ENCODE measurements around the gene ZNF229.
"Not testable (repeated sequence)": the region's sequence is repeated elsewhere in the genome, so short reads cannot be mapped to it uniquely, and the experiment has no call there.

DNA sequence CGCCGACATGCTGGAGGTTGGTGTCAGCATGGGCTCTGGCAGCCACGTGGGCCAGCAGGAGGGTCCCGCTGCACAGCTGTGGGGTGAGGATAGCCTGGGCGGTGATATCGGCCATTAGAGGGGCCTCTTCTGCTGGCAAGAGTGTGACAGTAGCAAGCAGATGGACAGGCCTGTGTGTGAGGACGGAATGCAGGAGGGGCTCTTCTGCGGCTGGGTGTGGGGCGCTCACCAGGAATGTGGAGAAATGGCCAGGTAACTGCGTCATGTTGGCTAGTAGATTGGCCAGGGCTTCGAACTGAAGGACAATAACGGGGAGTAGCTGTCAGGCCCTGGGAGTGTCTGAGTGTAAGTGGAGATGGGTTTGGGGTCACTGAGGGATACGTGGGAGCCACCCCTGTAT lies 7.7 kb upstream of the ZNF229 start:
- TF ChIP-seq, protein P1, sequence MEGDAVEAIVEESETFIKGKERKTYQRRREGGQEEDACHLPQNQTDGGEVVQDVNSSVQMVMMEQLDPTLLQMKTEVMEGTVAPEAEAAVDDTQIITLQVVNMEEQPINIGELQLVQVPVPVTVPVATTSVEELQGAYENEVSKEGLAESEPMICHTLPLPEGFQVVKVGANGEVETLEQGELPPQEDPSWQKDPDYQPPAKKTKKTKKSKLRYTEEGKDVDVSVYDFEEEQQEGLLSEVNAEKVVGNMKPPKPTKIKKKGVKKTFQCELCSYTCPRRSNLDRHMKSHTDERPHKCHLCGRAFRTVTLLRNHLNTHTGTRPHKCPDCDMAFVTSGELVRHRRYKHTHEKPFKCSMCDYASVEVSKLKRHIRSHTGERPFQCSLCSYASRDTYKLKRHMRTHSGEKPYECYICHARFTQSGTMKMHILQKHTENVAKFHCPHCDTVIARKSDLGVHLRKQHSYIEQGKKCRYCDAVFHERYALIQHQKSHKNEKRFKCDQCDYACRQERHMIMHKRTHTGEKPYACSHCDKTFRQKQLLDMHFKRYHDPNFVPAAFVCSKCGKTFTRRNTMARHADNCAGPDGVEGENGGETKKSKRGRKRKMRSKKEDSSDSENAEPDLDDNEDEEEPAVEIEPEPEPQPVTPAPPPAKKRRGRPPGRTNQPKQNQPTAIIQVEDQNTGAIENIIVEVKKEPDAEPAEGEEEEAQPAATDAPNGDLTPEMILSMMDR (IDR thresholded peaks at IDR 0.05) = not testable (repeated sequence)
- not testable (repeated sequence) for TF ChIP-seq POLR2AphosphoS5 (IDR thresholded peaks at IDR 0.05)

Measured in gastroesophageal sphincter (tissue), 3 donors.